Activated T-cell treated with anti-CD3 and anti-CD28 coated beads, Interleukin-2, amount 50 U/mL, for 24 hours (primary cell): Measurements from ENCODE around the gene TRAPPC4.
A peak's percentile ranks its signal among the peaks of the same experiment; 100 is the strongest.
"Not testable (repeated sequence)": the region's sequence is repeated elsewhere in the genome, so short reads cannot be mapped to it uniquely, and the experiment has no call there.

Experiments used
- DNase-seq: peaks from one replicate; pipeline ENCODE4 v3.0.0-alpha.2; 2020
- H3K27ac Mint-ChIP-seq: 2 replicates; pipeline ENCODE4 v1.8.0; 2020; ENCODE audit warnings: mild to moderate bottlenecking, mixed read lengths
- H3K27me3 Mint-ChIP-seq: 2 replicates; pipeline ENCODE4 v1.8.0; 2020; ENCODE audit warnings: mixed read lengths
- H3K36me3 Mint-ChIP-seq: 2 replicates; pipeline ENCODE4 v1.8.0; 2020; ENCODE audit warnings: low read depth, mixed read lengths
- H3K4me1 Mint-ChIP-seq: 2 replicates; pipeline ENCODE4 v1.8.0; 2020; ENCODE audit warnings: low read depth, mixed read lengths
- H3K4me3 Mint-ChIP-seq: 2 replicates; pipeline ENCODE4 v1.8.0; 2020; ENCODE audit warnings: mild to moderate bottlenecking, moderate library complexity, mixed read lengths
- H3K9me3 Mint-ChIP-seq: 2 replicates; pipeline ENCODE4 v1.8.0; 2020; ENCODE audit warnings: mixed read lengths

Gene TRAPPC4

GRCh38 chr11:119025099-119025473 is 6.5 kb downstream of the TRAPPC4 start:
- no peaks in the 10 kb centered on the region for H3K27me3 Mint-ChIP-seq
- no peaks in the 10 kb centered on the region for H3K9me3 Mint-ChIP-seq
- H3K4me1 Mint-ChIP-seq, result peaks cover 55% of the 10 kb centered on the region
- DNase-seq, result no peak
- H3K27ac Mint-ChIP-seq, result peak overlapping the region; percentile 63
- no peak overlapping the region for H3K4me3 Mint-ChIP-seq
- H3K36me3 Mint-ChIP-seq, result peaks cover 94% of the 10 kb centered on the region

GRCh38 chr11:119025541-119025940 is 7.0 kb downstream of the TRAPPC4 start:
- H3K36me3 Mint-ChIP-seq, result peaks cover 91% of the 10 kb centered on the region
- no peaks in the 10 kb centered on the region for H3K9me3 Mint-ChIP-seq
- H3K4me3 Mint-ChIP-seq, result no peak overlapping the region
- peak overlapping the region; percentile 63 for H3K27ac Mint-ChIP-seq
- no peaks in the 10 kb centered on the region for H3K27me3 Mint-ChIP-seq
- H3K4me1 Mint-ChIP-seq, result peaks cover 51% of the 10 kb centered on the region
- no peak for DNase-seq

GRCh38 chr11:119025978-119026766 is 7.6 kb downstream of the TRAPPC4 start:
- peaks cover 86% of the 10 kb centered on the region for H3K36me3 Mint-ChIP-seq
- H3K9me3 Mint-ChIP-seq, result no peaks in the 10 kb centered on the region
- no peaks in the 10 kb centered on the region for H3K27me3 Mint-ChIP-seq
- H3K27ac Mint-ChIP-seq, result peak overlapping the region; percentile 63
- no peak for DNase-seq
- H3K4me3 Mint-ChIP-seq, result no peak overlapping the region
- peaks cover 49% of the 10 kb centered on the region for H3K4me1 Mint-ChIP-seq

GRCh38 chr11:119026970-119027369 is 8.4 kb downstream of the TRAPPC4 start:
- no peaks in the 10 kb centered on the region for H3K9me3 Mint-ChIP-seq
- DNase-seq, result no peak
- H3K4me3 Mint-ChIP-seq, result no peak overlapping the region
- peaks cover 44% of the 10 kb centered on the region for H3K4me1 Mint-ChIP-seq
- peaks cover 78% of the 10 kb centered on the region for H3K36me3 Mint-ChIP-seq
- no peak overlapping the region for H3K27ac Mint-ChIP-seq
- H3K27me3 Mint-ChIP-seq, result no peaks in the 10 kb centered on the region

GRCh38 chr11:119027561-119028345 is 9.2 kb downstream of the TRAPPC4 start:
- DNase-seq, result no peak
- Mint-ChIP-seq H3K27ac (no peak overlapping the region), H3K4me1 (peaks cover 42% of the 10 kb centered on the region), H3K9me3 (no peaks in the 10 kb centered on the region), H3K4me3 (no peak overlapping the region), H3K27me3 (no peaks in the 10 kb centered on the region), H3K36me3 (peaks cover 71% of the 10 kb centered on the region)

- peaks cover 37% of the 10 kb centered on the region for H3K4me1 Mint-ChIP-seq
- no peaks in the 10 kb centered on the region for H3K9me3 Mint-ChIP-seq
- peak overlapping the region; percentile 91 for H3K27ac Mint-ChIP-seq
- no peaks in the 10 kb centered on the region for H3K27me3 Mint-ChIP-seq
- peak overlapping the region; percentile 85 for H3K4me3 Mint-ChIP-seq
- peaks cover 65% of the 10 kb centered on the region for H3K36me3 Mint-ChIP-seq
- no peak for DNase-seq
Observed at GRCh38 chr11:119028346-119029068, 9.9 kb downstream of the TRAPPC4 start.

- Mint-ChIP-seq H3K36me3 (peaks cover 60% of the 10 kb centered on the region), H3K9me3 (no peaks in the 10 kb centered on the region), H3K4me3 (peak overlapping the region; percentile 85), H3K27ac (peak overlapping the region; percentile 91), H3K4me1 (peaks cover 33% of the 10 kb centered on the region), H3K27me3 (no peaks in the 10 kb centered on the region)
- DNase-seq, result no peak
Observed at GRCh38 chr11:119029069-119029339, 10.4 kb downstream of the TRAPPC4 start.

- DNase-seq, result peak; percentile 68
- peaks cover 28% of the 10 kb centered on the region for H3K4me1 Mint-ChIP-seq
- peaks cover 55% of the 10 kb centered on the region for H3K36me3 Mint-ChIP-seq
- peak overlapping the region; percentile 85 for H3K4me3 Mint-ChIP-seq
- no peaks in the 10 kb centered on the region for H3K27me3 Mint-ChIP-seq
- H3K9me3 Mint-ChIP-seq, result no peaks in the 10 kb centered on the region
- H3K27ac Mint-ChIP-seq, result peak overlapping the region; percentile 91
Observed at GRCh38 chr11:119029340-119030028, 10.9 kb downstream of the TRAPPC4 start.

GRCh38 chr11:119030029-119030328 is 11.4 kb downstream of the TRAPPC4 start:
- H3K27me3 Mint-ChIP-seq, result no peaks in the 10 kb centered on the region
- peaks cover 24% of the 10 kb centered on the region for H3K4me1 Mint-ChIP-seq
- peaks cover 50% of the 10 kb centered on the region for H3K36me3 Mint-ChIP-seq
- no peaks in the 10 kb centered on the region for H3K9me3 Mint-ChIP-seq
- peak overlapping the region; percentile 85 for H3K4me3 Mint-ChIP-seq
- peak overlapping the region; percentile 91 for H3K27ac Mint-ChIP-seq
- no peak for DNase-seq

- peak; percentile 99 for DNase-seq
- peak within 1 kb of the TSS; percentile 91 for H3K27ac Mint-ChIP-seq
- peak within 1 kb of the TSS; percentile 85 for H3K4me3 Mint-ChIP-seq
- H3K9me3 Mint-ChIP-seq, result no peaks in the 10 kb centered on the region
- no peaks in the 10 kb centered on the region for H3K27me3 Mint-ChIP-seq
- H3K4me1 Mint-ChIP-seq, result peaks cover 24% of the 10 kb centered on the region
- peaks cover 45% of the 10 kb centered on the region for H3K36me3 Mint-ChIP-seq
Observed at GRCh38 chr11:119030329-119031047, 11.9 kb downstream of the TRAPPC4 start, which contains the start of gene SLC37A4. SLC37A4 (minus strand) TSS chr11:119030877.

- no peak overlapping the region for H3K4me3 Mint-ChIP-seq
Observed at GRCh38 chr11:119031912-119032280, 13.3 kb downstream of the TRAPPC4 start.

GRCh38 chr11:119033421-119033820 is 14.9 kb downstream of the TRAPPC4 start:
- DNase-seq, H3K27me3 Mint-ChIP-seq, H3K4me3 Mint-ChIP-seq, H3K27ac Mint-ChIP-seq, H3K9me3 Mint-ChIP-seq: not testable (repeated sequence)
- peaks cover 20% of the 10 kb centered on the region for H3K4me1 Mint-ChIP-seq
- H3K36me3 Mint-ChIP-seq, result peaks cover 19% of the 10 kb centered on the region

More at GRCh38 chr11:119031912-119032280, 13.3 kb downstream of the TRAPPC4 start:
- Mint-ChIP-seq H3K4me1 (peaks cover 24% of the 10 kb centered on the region), H3K27ac (no peak overlapping the region), H3K27me3 (no peaks in the 10 kb centered on the region), H3K36me3 (peaks cover 32% of the 10 kb centered on the region), H3K9me3 (no peaks in the 10 kb centered on the region)
- no peak for DNase-seq

GRCh38 chr11:119034813-119035212 is 16.2 kb downstream of the TRAPPC4 start:
- H3K27ac Mint-ChIP-seq, result no peak overlapping the region

GRCh38 chr11:119038884-119039283 is 20.3 kb downstream of the TRAPPC4 start:
- H3K27ac Mint-ChIP-seq, result no peak overlapping the region
- peaks cover 9% of the 10 kb centered on the region for H3K4me1 Mint-ChIP-seq
- H3K4me3 Mint-ChIP-seq, result no peak overlapping the region
- H3K36me3 Mint-ChIP-seq, result no peaks in the 10 kb centered on the region
- H3K9me3 Mint-ChIP-seq, result no peaks in the 10 kb centered on the region
- DNase-seq, result no peak
- H3K27me3 Mint-ChIP-seq, result no peaks in the 10 kb centered on the region

More at GRCh38 chr11:119034813-119035212, 16.2 kb downstream of the TRAPPC4 start:
- Mint-ChIP-seq H3K9me3 (no peaks in the 10 kb centered on the region), H3K27me3 (no peaks in the 10 kb centered on the region), H3K4me3 (no peak overlapping the region), H3K36me3 (peaks cover 5% of the 10 kb centered on the region), H3K4me1 (peaks cover 7% of the 10 kb centered on the region)
- no peak for DNase-seq
